Lower leg skin (tissue), 3 donors: Measurements from ENCODE around the gene DIS3L.

Experiments
- POLR2A ChIP-seq, 2 donors: fragments of 450-650 bp; IDR thresholded peaks; one replicate each; pipeline ENCODE4 v1.6.1; 2016 to 2017; ENCODE audit warnings: antibody characterized with exemption in 2 of 2, mild to moderate bottlenecking in 1 of 2, moderate library complexity in 1 of 2
- TF ChIP-seq, protein P1 (sequence below), 3 donors: fragments of 450-650 bp; IDR thresholded peaks; one replicate each; pipeline ENCODE4 v1.5.1; 2016; ENCODE audit warnings: antibody characterized with exemption in 3 of 3, mild to moderate bottlenecking in 3 of 3, moderate library complexity in 2 of 3

DNA sequence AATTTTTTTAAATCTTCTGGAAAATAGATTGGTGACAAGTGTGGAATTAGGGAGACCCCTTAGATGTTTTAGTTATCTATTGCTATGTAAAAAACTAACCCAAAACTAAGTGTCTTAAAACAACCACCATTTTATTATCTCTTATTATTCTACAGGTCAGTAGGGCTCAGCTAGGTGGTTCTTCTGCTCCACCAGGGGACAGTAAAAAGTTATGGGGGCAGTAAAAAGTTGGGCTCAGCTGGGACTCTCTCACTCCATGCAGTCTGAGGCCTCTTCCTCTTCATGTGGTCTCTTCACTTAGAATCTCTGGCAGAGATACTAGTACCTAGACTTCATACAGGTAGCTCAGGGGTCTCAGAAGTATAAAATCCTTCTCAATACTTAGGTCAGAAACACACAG lies 18.0 kb upstream of the DIS3L start:
- TF ChIP-seq, protein P1, sequence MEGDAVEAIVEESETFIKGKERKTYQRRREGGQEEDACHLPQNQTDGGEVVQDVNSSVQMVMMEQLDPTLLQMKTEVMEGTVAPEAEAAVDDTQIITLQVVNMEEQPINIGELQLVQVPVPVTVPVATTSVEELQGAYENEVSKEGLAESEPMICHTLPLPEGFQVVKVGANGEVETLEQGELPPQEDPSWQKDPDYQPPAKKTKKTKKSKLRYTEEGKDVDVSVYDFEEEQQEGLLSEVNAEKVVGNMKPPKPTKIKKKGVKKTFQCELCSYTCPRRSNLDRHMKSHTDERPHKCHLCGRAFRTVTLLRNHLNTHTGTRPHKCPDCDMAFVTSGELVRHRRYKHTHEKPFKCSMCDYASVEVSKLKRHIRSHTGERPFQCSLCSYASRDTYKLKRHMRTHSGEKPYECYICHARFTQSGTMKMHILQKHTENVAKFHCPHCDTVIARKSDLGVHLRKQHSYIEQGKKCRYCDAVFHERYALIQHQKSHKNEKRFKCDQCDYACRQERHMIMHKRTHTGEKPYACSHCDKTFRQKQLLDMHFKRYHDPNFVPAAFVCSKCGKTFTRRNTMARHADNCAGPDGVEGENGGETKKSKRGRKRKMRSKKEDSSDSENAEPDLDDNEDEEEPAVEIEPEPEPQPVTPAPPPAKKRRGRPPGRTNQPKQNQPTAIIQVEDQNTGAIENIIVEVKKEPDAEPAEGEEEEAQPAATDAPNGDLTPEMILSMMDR (IDR thresholded peaks at IDR 0.05), result no peak
- TF ChIP-seq POLR2A (IDR thresholded peaks at IDR 0.05), result no peak
